GM18868 (cell line): ENCODE data around the gene IGFBP6.
"Not testable (repeated sequence)": the region's sequence is repeated elsewhere in the genome, so short reads cannot be mapped to it uniquely, and the experiment has no call there.

Experiments
- ATAC-seq: cut with Tn5 transposase; IDR thresholded peaks from one replicate; pipeline ENCODE4 v1.9.1; 2021; ENCODE audit warnings: mild to moderate bottlenecking, moderate library complexity; ENCODE audit not compliant: unreplicated experiment

Gene IGFBP6

DNA sequence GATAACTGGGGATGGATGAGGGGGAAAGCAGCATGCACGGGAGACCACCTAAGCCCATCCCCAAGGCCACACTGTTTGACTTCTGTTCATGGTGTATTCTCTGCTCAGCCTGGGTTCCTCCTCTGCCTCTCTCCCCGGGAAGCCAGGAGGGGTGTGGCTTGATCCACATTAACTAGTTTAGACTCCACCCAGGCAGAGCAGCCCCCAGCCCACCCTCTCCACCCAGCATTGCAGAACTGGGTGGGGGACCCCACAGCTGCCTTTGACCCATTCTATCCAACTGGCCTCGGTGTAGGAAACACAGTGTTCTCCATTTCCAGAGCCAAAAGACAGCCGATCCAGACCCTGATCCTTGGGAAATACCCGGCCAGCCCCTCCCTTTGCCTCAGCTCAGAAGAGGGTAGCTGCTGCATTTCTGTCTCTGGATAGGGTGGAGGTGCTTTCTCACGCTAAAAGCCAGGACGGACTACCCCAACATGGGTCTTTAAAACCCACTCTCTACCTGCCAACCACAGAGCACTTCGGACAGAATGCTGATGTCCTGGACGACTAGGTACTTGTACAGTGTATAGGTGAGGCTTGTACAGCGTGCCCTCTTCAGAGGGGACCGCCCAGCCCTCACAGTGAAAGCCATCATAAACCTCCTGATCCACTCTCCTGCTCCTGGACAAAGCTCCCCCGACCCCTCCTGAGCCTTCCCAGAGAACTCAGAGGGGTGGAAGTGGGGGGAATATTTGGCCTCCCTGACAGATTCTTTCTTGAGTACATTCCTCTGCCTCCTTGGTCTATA, 27.7 kb upstream of the IGFBP6 start:
- ATAC-seq: no peak

DNA sequence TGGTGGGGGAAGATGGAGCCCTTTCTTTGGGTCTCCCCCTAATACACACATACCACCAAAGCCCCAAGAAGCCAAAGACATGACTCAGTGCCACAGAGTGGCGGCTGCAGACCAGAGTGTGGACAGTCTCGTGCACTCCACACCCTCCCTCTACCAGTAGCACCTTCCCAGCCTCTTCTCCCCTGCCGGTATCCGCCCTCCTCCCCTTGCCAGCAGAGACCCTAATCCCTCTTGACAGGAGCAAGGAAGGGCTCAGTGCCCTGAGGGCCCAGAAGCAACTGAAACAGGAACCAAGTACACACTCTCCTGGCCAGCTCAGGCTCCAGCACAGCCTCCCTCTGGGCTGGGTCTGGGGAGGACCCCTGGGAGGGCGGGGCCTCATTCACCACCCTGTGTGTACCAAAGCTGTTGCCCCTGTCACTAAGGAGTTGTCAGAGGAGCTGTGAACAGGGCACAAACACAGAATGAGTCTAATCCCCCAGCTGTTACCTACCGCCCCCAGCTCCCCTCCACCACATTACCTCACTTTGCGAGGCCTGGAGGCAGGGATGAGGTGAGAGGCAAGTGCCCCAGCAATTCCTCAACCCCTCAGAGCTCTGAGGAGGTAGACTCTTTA, 26.5 kb upstream of the IGFBP6 start:
- no peak for ATAC-seq

DNA sequence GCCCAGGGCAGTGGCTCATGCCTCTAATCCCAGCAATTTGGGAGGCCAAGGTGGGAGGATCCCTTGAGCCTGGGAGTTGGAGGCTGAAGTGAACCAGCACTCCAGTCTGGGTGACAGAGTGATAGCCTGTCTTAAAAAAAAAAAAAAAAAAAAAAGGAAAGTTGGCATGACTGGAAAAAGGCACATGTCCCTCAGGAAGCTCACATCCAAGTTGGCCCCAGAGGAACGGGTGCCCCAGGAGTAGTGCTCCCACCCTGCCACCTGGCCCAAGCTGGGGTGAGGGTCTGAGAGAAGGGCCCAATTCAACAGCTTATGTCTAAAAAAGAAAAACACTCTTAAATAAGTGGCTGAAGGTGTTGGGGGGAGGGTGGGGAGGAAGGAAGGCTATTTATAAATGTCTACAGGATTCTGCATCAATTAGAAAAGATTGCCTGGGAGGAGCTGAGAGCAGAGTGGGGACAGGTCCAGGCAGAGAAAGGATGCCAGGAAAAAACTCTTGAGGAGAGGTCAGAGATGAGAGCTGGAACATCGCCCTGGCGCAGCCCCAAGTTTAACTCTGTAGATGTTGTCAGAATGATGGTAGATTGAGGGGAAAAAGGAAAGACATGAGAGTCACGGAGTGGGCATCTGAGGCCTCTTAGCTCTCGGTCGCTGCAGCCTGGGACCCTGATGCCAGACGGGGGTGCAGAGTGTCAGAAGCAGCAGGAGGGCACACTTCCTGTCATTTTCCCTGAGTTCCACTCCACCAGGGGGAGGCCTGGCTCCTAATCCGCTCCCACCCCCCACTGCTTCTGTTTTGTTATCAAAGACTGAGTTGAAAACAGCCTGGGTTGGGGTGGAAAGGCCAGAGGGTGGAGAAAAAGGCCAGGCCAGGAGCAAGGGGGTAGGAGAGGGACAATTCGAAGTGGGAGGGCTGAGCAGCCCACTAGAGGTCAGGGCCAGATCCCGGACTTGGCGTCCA, 25.6 kb upstream of the IGFBP6 start:
- no peak for ATAC-seq

DNA sequence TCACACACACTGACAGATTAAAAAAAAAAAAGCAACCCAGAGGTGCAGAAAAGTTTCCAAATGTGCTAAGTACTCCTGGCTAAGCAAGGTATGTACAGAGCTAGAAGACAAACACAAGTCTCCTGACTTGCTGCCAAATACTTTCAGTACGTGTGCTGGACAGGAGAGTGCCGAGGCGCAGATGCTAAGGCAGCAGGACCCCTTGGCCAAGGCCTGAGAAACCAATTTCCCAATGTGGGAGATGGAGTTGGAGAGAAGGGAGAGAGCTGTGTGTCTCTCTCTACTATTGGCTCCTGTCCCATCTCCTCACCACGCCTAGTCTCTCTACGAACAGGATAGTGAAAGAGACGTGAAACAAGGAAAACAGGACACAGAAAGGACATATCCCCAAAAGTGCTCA, 23.6 kb upstream of the IGFBP6 start:
- ATAC-seq: no peak

DNA sequence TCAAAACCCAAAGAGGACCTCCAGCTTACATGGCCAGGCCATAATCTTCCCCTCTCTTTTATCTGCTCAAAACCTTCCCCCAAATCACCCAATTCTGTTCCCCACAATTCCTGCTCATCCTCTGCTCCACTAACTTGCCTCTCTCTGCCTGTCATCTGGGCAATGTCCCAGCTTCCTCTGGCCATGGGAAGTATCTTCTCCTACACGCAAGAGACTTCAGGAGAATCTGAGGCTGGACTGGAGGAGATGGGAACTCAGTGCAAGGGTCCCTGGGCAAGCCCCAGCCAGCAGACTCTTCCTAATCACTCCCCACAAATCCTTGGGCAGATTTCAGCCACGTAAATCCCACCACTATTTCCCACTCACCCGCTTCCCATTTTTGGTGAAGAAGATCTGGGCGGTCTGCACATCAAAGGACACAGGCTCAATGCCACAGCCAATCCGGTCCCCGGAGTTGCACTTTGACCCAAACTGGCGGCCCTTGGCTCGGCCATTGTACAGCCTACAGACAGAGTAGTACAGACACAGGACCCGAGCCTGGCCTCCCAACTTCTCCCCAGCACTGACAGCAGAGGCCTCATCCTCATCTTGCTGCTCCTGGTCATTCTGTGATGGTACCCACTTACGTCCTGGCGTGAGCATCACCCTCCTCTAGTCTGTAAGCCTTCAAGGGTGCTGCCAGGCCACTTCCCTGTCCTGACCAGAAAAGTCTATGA, 23.0 kb upstream of the IGFBP6 start:
- ATAC-seq: no peak

DNA sequence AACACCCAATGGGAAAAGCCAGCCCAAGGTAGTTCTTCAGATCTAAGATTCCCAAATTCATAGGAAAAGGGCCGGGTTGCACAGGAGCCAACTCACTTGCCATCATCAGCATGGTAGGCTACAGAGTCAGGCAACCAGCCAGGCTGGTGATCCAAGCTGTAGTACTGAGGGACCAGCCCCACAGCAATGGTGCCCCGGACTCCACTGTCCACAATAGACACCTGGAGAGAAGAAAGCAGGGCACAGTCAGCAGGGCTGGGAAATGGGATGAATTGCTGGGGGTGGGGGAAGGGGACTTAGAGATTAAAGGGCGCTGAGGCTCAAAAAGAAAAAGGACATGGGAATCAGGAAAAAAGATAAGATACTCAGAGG, 22.5 kb upstream of the IGFBP6 start:
- ATAC-seq: no peak

DNA sequence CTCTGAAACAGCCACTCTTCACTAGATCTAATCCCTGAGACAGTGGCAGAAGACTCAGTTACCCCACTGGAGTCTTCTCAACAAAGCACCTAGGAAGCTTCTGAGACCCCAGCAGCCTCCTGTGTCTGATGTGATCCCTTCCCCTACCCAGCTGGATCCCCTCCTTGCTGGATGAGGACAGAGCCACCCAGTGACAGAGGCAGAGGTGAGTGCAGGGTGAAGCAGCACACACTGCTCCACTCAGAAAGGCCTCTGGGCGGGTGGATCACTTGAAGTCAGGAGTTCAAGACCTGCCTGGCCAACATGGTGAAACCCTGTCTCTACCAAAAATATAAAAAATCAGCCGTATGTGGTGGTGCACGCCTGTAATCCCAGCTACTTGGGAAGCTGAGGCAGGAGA, 21.0 kb upstream of the IGFBP6 start:
- ATAC-seq: no peak

DNA sequence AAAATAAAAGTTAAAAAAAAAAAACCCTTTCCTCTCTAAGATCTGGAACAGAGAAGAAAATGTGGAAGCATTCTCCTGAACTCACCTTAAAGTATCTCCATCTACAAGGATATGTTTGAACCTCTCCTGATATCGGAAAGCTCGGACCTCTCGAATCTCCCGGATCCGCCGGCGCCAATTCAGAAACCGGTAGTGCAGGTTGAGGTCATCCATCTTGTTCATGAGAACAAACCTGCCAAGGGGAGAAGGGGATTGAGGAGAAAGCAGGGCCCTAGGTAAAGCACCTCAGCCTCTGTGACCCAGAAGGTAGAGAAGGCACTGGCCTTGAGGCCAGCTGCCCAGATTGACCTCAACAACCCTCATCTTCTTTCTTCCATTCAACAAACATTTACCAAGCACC, 20.4 kb upstream of the IGFBP6 start:
- no peak for ATAC-seq

DNA sequence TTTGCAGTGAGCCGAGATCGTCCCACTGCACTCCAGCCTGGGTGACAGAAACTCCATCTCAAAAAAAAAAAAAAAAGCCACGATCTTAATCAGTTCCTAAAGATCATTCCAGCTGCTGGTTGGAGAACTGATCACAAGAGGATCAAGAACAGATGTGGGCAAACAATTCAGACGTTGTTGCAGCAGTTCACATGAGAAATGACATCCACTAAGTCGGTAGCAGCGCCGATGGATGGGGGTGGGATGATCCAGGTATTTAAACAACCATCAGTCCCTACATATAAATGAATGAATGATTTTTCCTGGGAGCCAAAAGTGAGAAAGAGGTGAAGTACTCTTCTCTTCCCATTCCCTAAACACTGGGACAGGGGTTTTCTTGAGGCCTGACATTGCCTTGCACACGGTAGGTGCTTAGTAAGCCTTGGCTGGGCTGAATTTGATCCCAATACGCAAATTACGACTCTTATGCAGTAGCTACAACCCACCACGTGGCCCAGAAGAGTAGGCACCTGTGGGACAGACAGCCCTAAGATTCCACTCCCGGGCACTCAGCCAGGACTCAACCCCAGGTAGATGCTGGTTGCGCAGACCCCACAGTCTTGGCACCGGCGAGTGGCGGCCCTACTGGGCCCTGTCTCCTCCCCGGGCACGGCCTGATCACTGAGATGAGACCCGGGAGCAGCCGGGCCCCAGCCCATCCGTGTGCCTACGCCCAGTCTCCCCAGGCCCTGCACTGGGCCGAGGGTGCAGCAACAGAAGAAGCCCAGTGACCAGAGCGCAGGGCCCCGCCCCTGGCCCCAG, 18.8 kb upstream of the IGFBP6 start:
- ATAC-seq: no peak

DNA sequence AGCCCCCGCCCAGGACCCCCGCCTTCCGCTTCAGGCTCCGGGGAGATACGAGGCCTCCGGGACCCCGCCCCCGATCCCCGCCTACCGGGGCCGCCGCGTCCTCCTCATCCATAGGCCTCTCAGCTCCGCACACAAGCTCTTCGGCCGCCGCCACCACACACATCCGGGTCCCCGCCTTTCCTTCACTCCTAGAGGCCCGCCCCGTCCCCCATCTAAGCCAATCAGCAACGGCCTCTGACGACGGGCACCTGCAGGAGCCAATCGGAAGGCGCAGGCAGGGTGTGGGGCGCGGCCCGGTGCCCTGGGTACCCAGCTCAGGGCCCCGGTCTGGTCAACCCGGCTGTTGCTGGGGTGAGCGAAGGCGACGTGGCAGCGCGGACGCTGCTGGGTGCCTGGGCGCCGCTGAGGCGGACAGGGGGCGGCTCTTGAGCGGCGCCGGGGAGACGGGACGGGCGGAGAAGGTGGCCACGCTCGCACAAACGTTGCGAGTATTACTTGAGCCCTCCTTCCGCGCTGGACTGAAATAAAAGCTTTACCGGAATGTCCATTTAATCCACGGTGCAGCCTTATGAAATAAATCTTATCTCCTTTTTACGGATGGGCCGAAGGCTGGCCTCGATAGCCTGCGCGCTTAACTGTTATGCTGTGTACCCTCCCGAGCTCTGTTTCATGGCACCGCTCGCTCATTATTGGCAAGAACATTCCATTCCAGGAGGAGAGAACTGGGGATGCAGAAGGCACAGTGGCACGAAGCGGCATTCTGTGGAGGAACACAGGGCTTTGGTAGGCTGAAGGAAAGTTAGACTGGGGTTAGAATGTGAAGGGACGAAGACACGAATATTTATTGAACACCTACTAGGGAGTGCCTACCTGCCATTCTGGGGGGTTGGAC, 18.0 kb upstream of the IGFBP6 start, which contains the start of gene SPRYD3:
Gene SPRYD3 (minus strand): TSS at position 165 of the 892 bp plus-strand sequence. CDS start 57 bp downstream, at position 108.
- ATAC-seq: peak; percentile 100

DNA sequence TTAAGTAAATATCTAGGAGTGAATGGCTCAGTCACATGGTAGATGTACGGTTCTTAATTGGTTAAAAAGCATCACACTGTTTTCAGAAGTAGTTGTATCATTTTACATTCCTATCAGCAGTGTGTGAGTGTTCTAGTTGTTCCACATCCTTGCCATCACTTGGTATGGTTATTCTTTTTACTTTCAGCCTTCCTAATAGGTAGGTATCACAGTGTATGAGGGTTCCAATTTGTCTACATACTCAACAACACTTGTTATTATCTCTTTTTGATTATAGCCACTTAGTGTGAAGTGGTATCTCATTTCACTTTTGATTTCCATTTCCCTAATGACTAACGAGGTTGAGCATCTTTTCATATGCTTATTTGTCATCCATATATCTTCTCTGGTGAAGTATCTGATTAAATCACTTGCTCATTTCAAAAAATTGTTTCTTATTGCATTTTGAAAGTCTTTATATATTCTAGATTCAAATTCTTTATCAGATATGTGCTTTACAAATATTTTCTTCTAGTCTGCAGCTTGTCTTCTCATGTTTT, 14.8 kb upstream of the IGFBP6 start:
- ATAC-seq: no peak

DNA sequence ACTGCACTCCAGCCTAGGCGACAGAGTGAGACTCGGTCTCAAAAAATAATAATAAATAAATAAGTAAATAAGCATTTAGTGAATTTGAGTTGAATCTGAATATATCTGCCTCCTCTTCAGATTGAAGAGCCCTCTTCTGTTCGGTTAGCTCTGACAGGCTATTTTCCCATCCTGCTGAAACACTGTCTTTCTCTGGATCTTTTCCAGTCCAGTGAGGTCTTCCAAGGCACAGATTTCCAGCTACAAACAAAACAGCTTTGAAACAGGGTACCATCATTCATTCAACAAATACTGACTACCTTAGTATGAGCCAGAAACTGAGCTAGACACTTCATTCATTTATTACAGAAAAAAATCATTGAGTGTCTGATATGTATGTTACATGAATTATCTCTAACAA, 11.1 kb upstream of the IGFBP6 start:
- ATAC-seq: no peak

DNA sequence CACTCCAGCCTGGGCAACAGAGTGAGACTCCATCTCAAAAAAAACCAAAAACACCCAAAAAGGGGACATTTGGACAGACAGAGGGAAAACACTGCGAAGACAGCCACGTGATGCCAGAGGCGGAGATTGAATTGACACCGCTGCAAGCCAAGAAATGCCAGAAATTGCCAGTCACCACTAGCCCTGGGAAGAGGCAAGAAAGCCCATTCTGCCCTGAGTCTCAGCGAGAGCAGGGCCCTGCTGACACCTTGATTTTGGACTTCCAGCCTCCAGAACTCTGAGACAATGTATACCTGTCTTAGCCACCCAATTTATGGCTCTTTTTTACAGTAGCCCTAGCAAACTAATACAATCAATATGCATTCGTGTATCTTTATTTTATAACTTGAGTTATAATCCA, 7.4 kb upstream of the IGFBP6 start:
- ATAC-seq: no peak

DNA sequence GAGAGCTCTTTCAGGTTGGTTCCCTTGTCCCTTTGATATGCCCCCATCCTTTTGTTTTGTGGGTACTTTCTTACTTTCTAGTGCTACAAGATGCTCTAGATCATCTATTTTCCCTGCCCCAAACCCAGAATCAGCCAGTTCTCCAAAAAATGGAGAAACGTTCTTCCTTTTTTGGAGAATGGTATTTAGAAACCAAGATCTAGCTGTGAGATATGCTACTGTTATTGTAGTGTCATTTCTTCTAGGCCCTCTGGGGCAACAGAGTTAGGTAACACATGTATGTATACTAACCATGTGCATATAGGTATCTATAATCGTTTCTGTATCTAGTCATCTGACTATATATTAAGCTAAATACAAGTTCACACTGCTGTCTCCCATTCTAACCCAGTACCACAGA, 6.9 kb upstream of the IGFBP6 start:
- ATAC-seq: no peak

DNA sequence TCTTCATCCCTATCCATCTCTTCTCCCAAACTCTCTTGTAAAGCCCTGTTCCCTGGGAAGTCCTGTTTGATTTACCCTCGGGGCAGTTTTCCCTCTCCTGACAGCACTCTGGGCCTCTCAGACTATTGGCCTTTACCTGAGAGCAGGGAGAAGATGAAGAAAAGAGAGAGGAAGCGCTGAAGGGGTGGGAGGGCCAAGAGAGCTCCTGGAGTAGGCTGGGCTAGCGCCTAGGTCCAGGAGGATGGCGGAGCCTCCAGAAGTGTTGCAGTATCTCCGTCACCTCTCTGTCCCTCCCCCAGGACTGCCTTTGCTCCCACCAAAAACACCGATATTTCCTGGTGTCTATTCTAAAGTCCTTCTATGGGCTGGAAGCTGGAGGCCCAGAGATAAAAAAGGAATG, 5.7 kb upstream of the IGFBP6 start:
- no peak for ATAC-seq

DNA sequence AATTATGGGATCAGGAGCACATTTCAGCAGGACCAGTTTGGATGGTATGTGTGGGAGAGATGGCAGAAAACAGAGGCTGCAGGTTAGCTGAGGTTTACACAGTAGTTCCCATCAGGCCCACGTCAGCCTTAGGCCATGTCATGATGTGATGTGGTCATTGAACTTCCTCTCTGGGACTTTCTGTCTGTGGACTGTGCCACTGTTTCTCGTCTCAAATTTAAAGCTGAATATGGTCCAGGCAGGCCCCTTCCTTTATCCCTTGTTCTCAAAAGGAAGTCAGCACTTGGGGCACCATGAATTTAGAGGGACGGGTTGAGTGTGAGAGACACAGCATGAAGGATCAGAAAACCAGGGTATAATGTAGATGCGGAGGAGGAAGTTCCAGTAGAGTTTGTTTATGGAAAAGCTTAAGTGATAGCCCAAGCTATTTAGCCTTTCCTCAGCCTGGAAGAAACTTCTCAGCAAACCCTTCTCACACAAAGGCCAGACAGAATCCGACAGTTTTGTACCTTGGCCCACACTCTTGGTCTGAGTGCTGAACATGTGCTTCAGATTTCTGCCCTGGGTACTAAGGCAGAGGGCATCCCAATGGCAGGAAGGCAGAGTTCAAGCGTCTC, 3.6 kb upstream of the IGFBP6 start:
- no peak for ATAC-seq

DNA sequence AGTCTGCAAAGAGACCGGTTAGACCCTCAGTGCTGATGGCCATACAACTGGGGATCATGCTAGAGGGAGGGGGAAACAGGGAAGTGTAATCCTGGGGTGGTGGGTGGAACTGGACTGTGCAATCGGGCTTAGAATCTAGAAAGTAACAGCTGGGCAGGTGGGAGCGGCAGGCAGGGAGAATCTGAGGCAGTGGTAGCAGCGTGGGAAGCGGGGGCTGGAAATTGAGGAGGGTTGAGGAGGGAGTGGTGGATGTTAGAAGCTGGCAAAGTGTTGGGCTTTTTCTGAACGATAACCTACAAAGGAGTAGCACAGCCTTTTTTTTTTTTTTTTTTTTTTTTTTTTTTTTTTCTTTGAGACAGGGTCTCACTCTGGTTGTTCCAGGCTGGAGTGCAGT, 3.1 kb upstream of the IGFBP6 start:
- no peak for ATAC-seq

DNA sequence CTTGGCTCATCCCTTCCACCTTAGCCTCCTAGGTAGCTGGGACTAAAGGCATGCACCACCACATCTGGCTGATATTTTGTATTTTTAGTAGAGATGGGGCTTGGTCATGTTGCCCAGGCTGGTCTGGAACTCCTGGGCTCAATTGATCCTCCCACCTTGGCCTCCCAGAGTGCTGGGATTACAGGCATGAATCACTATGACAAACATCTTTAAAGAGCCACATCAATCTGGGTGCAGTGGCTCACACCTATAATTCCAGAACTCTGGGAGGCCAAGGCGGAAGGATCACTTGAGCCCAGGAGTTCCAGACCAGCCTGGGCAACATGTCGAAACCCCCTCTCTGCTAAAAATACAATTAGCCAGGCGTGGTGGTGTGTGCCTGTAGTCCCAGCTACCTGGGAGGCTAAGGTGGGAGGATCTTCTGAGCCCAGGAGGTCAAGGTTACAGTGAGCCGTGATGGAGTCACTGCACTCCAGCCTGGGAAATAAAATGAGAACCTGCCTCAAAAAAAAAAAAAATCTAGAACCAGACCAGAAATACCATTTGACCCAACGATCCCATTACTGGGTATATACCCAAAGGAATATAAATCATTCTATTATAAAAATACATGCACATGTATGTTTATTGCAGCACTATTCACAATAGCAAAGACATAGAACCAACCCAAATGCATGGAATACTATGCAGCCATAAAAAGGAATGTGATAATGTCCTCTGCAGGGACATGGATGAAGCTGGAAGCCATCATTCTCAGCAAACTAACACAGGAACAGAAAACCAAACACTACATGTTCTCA, 2.5 kb upstream of the IGFBP6 start:
- ATAC-seq: not testable (repeated sequence)
